ENCODE measurements around the gene QRICH1. TPM values are rescaled to one million over a fixed set of nuclear protein-coding genes. Genes with fewer than 3 reads are reported as not detected.

The QRICH1 gene
- total RNA-seq, 1 experiment from 2014 or later, result 96.1 TPM

DNA sequence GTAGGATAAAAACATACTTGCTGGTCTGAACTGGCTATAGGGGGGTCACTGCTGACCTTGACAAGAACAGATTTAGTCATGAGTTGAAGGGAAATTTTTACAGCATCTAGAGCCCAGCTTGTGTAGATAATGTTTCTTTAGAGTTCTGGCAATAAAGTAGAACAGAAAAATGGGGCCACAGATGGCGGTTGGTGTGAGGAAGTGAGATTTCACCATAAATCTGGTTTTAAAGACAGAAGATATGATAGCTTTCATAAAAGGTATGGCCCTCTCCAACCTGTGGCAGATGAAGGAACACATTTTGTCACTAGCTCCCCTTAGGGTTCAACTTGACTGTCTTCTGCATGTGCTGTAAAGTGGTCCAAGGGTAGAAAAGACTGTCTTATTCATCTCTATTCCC is 40.3 kb downstream of the QRICH1 start:
- BruUV-seq (replicated peaks), result no TSS peak
- TF ChIP-seq CTCF (IDR thresholded peaks at IDR 0.05; ENCODE audit: unreplicated experiment), result no peak
- no peak overlapping the region for H3K4me3 Mint-ChIP-seq (ENCODE audit: unreplicated experiment)
- intact Hi-C loops (cut with micrococcal nuclease), result no loop called here
- H3K36me3 Mint-ChIP-seq (ENCODE audit: insufficient read depth, unreplicated experiment), result peaks cover 75% of the 10 kb centered on the region
- ChIA-PET POLR2A (no interaction called here), CTCF (no interaction called here)
- peaks cover 14% of the 10 kb centered on the region for H3K4me1 Mint-ChIP-seq (ENCODE audit: insufficient read depth, unreplicated experiment)
- H3K9me3 Mint-ChIP-seq (ENCODE audit: unreplicated experiment), result no peaks in the 10 kb centered on the region
- no peak for DNase-seq (ENCODE audit: unreplicated experiment)
- H3K27me3 Mint-ChIP-seq (ENCODE audit: insufficient read depth, unreplicated experiment), result no peaks in the 10 kb centered on the region
- no peak overlapping the region for H3K27ac Mint-ChIP-seq (ENCODE audit: low read depth, unreplicated experiment)

- DNase-seq (ENCODE audit: unreplicated experiment), result no peak
- Mint-ChIP-seq H3K4me1 (ENCODE audit: insufficient read depth, unreplicated experiment) (peaks cover 7% of the 10 kb centered on the region), H3K9me3 (ENCODE audit: unreplicated experiment) (no peaks in the 10 kb centered on the region), H3K36me3 (ENCODE audit: insufficient read depth, unreplicated experiment) (peaks cover 77% of the 10 kb centered on the region), H3K4me3 (ENCODE audit: unreplicated experiment) (no peak overlapping the region), H3K27me3 (ENCODE audit: insufficient read depth, unreplicated experiment) (no peaks in the 10 kb centered on the region), H3K27ac (ENCODE audit: low read depth, unreplicated experiment) (no peak overlapping the region)
- no peak for TF ChIP-seq CTCF (IDR thresholded peaks at IDR 0.05; ENCODE audit: unreplicated experiment)
- ChIA-PET POLR2A (interaction anchor here (0.6 kb wide), 1 partner anchor 73 kb away, joined by 3 read pairs; no protein-coding TSS in a partner anchor), CTCF (interaction anchor here (0.6 to 1.5 kb wide), 2 partner anchors 31 to 180 kb away, joined by 3 to 6 read pairs; no protein-coding TSS in a partner anchor)
- intact Hi-C loops (cut with micrococcal nuclease), result no loop called here
- BruUV-seq (replicated peaks), result no TSS peak
These were observed 58.6 kb downstream of the QRICH1 start for GRCh38 chr3:49035281-49035680.

DNA sequence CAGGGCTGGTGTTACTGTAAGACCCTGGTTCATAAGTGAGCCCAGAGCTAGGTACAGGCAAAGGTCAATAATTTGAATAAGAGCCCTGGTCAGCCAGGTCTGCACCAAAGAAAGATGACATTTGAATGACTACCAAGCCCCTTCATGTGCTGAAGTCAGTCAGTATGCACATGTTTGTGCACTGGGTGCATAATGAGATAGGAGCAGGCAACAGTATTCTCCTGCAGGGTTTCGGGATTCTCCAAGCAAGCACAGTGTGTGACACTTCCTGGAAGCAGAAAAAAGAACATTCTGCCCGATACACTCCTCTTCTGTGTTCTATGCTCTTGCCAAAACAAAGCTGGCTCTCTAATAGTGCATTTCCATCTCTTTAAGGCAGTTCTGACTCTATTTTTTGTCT is 59.2 kb downstream of the QRICH1 start:
- POLR2A ChIA-PET, result interaction anchor here (0.6 to 1.1 kb wide), 3 partner anchors 13 to 73 kb away, joined by 3 read pairs; partner anchors contain the start of gene NDUFAF3
- peaks cover 77% of the 10 kb centered on the region for H3K36me3 Mint-ChIP-seq (ENCODE audit: insufficient read depth, unreplicated experiment)
- no peaks in the 10 kb centered on the region for H3K27me3 Mint-ChIP-seq (ENCODE audit: insufficient read depth, unreplicated experiment)

More for the DNA sequence above, 59.2 kb downstream of the QRICH1 start:
- no peaks in the 10 kb centered on the region for H3K9me3 Mint-ChIP-seq (ENCODE audit: unreplicated experiment)
- no peak overlapping the region for H3K4me3 Mint-ChIP-seq (ENCODE audit: unreplicated experiment)
- CTCF ChIA-PET, result interaction anchor here (0.6 to 1.5 kb wide), 3 partner anchors 32 to 181 kb away, joined by 3 to 6 read pairs (median 3); no protein-coding TSS in a partner anchor
- no TSS peak for BruUV-seq (replicated peaks)
- no peak for DNase-seq (ENCODE audit: unreplicated experiment)
- H3K4me1 Mint-ChIP-seq (ENCODE audit: insufficient read depth, unreplicated experiment), result peaks cover 8% of the 10 kb centered on the region
- no peak overlapping the region for H3K27ac Mint-ChIP-seq (ENCODE audit: low read depth, unreplicated experiment)
- no peak for TF ChIP-seq CTCF (IDR thresholded peaks at IDR 0.05; ENCODE audit: unreplicated experiment)
- intact Hi-C loops (cut with micrococcal nuclease), result no loop called here

Measured in MCF 10A (cell line).